HG03571 (cell line): ENCODE data around the gene OTOGL.
"Not testable (repeated sequence)": the region's sequence is repeated elsewhere in the genome, so short reads cannot be mapped to it uniquely, and the experiment has no call there.

ENCODE experiments used
- ATAC-seq: cut with Tn5 transposase; IDR thresholded peaks from one replicate; pipeline ENCODE4 v1.9.1; 2021; ENCODE audit not compliant: unreplicated experiment

The OTOGL gene

GRCh38 chr12:80218925-80219324 lies 119.6 kb downstream of the OTOGL start:
- not testable (repeated sequence) for ATAC-seq

DNA sequence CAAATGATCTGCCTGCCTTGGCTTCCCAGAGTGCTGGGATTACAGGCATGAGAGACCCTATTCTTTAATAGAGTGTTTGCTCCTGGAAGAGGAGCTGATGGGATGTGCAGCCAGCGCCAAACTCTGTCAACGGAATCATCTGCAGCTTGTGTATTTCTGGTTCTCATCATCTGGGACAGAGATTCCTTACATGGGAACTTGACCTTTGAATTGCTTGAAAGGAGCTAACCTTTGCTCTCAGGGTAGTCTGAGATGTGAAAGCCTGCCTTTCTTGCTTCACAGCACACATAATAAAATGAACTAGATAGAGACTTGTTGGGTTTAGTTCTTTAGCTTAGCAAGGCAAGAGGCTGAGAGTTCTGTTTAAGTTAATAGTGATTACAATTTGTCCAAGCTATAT lies 120.0 kb downstream of the OTOGL start:
- no peak for ATAC-seq

GRCh38 chr12:80222261-80222660 lies 122.9 kb downstream of the OTOGL start:
- no peak for ATAC-seq

- ATAC-seq: no peak
Observed at GRCh38 chr12:80226576-80226975, 127.2 kb downstream of the OTOGL start.

- not testable (repeated sequence) for ATAC-seq
Observed at GRCh38 chr12:80227904-80228303, 128.6 kb downstream of the OTOGL start.

DNA sequence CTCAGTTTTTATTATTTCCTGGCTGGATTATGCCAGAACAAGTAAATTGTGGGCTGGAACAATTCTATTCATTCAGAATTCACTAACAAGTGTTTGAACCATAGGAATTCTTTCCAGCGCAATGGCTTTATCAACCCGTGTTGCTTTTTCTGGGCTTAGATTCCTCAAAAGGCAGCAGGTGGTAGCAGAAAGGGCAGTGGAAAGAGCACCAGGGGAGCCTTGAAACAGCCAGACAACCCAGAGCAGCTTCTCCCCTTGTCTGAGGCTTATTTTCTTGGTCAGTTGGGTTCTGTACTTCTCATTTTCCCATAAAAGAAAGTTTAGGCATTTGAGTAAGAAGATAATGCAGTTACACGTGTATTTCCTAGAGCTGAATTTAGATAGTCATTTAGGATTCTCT lies 130.7 kb downstream of the OTOGL start:
- no peak for ATAC-seq

DNA sequence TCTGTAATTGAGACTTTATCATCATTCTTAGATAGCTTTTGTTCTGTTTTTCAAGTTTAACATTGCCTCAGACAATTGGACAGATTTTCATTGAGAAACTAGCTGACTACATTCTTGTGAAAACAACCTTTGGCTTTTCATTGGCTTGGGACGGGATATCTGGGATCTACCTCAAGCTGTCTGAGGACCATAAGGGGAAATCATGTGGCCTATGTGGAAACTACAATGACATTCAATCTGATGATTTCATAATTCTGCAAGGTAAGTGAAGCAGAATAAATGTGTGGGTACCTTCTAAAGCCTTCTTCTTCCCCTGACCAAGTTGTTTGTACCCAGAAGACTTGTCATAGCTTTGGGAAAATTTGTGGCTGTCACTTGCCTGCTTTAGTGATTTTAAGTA lies 133.5 kb downstream of the OTOGL start:
- no peak for ATAC-seq

GRCh38 chr12:80233926-80234325 lies 134.6 kb downstream of the OTOGL start:
- no peak for ATAC-seq

- no peak for ATAC-seq
Observed at GRCh38 chr12:80234667-80235066, 135.3 kb downstream of the OTOGL start.

GRCh38 chr12:80235944-80236343 lies 136.6 kb downstream of the OTOGL start:
- ATAC-seq: no peak

DNA sequence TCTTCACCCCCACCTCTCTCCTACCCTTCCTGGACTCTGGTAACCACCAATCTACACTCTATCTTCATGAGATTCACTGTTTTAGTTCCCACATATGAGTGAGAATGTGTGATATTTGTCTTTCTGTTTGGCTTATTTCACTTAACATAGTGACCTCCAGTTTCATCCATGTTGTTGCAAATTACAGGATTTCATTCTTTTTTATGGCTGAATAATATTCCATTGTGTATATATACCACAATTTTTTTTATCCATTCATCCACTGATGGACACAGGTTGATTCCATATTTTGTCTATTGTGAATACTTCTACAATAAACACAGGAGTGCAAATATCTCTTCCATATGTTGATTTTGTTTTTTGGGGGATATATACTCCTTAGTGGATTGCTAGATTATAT lies 140.5 kb downstream of the OTOGL start:
- ATAC-seq: no peak

- ATAC-seq: no peak
Observed at GRCh38 chr12:80241576-80242273, 142.4 kb downstream of the OTOGL start.

GRCh38 chr12:80242321-80242720 lies 143.0 kb downstream of the OTOGL start:
- no peak for ATAC-seq

- not testable (repeated sequence) for ATAC-seq
Observed at GRCh38 chr12:80249581-80249980, 150.2 kb downstream of the OTOGL start.

- no peak for ATAC-seq
Observed at GRCh38 chr12:80257920-80258319, 158.6 kb downstream of the OTOGL start.

- no peak for ATAC-seq
Observed at GRCh38 chr12:80260269-80260668, 160.9 kb downstream of the OTOGL start.

- no peak for ATAC-seq
Observed at GRCh38 chr12:80261403-80261802, 162.1 kb downstream of the OTOGL start.

- ATAC-seq: no peak
Observed at GRCh38 chr12:80262346-80262745, 163.0 kb downstream of the OTOGL start.

DNA sequence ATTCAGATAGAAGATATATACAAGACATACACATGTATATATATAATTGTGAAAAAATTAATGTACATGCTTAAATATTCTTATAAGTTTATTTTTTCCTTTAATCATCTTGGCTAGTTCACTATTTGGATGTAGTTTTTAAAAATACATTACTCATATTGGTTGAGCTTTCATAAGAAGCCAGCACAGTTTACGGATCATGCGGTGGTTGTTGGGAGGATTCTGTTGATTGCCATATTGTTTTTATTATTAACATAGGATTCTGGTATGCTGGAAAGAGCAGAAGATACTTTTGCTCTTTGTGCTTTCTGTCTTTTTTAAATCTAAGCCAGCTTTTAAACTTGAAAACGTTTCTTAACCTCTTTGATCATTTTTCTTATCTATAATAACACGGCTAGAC lies 163.4 kb downstream of the OTOGL start:
- ATAC-seq: no peak

- ATAC-seq: no peak
Observed at GRCh38 chr12:80264386-80264785, 165.0 kb downstream of the OTOGL start.

- ATAC-seq: no peak
Observed at GRCh38 chr12:80264891-80265290, 165.6 kb downstream of the OTOGL start.

DNA sequence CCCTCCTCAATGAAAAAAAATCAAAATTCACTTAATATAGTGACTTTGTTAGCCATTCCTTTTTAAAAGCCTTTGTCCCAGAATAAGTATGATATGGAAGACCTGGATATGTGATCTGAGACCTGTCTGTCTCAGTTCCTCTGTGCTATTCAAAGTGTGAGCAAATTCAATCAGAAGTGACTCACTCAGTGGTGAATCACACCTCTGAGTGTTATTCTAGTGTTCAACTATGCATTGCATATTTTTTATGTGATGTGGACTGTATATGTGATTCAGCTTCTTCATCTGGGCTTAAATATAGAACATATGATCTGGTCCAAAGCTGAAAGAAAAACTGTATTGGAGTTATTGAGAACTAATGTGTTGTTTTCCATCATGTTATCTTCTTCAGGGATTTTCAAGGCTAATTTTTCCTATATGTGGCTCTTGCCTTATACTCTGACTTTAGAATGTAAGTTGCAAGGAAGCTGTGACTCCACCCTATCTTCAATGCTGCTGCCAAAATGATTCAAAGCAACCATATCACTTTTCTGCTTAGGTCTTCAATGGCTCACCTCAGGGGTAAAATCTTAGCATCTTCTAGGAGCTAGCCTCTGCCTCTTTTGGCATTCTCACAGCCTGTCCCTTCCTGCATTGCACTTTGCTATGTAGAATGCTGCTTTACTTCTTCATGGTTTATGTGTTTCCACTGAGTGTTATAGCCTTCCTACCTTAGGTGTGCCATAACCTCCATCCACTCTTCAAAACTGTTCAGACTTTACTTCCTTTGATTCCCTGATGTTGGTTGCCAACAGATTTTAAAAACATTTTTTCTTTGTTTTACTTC lies 169.8 kb downstream of the OTOGL start:
- ATAC-seq: no peak
